Liver (tissue), 9 donors: Measurements from ENCODE around the gene CAMK2N2. TPM values are rescaled to one million over a fixed set of nuclear protein-coding genes. Genes with fewer than 3 reads are reported as not detected.

Experiments
- DNase-seq: peaks from one replicate; pipeline ENCODE4 v3.0.0-alpha.2; 2017; ENCODE audit warnings: low spot score
- H3K27ac ChIP-seq, 2 donors: one replicate each; pipeline ENCODE4 v1.7.0; 2013; ENCODE audit warnings: inconsistent platforms in 2 of 2, low read length in 2 of 2, control low read depth in 1 of 2, low read depth in 1 of 2, mild to moderate bottlenecking in 1 of 2
- H3K27me3 ChIP-seq, 4 donors: one replicate each; pipeline versions ENCODE4 v1.6.1 to v1.7.0; 2013; ENCODE audit warnings: low read length in 3 of 4, inconsistent platforms in 1 of 4, mild to moderate bottlenecking in 1 of 4, moderate library complexity in 1 of 4; ENCODE audit not compliant: control insufficient read depth in 4 of 4, insufficient read depth in 4 of 4
- H3K36me3 ChIP-seq, 4 donors: one replicate each; pipeline versions ENCODE4 v1.6.1 to v1.7.0; 2013; ENCODE audit warnings: low read length in 3 of 4, mild to moderate bottlenecking in 3 of 4, low read depth in 1 of 4, moderate library complexity in 1 of 4; ENCODE audit not compliant: control insufficient read depth in 4 of 4, insufficient read depth in 3 of 4
- H3K4me1 ChIP-seq, 4 donors: one replicate each; pipeline versions ENCODE4 v1.6.1 to v1.7.0; 2013; ENCODE audit warnings: low read length in 3 of 4, mild to moderate bottlenecking in 3 of 4, moderate library complexity in 1 of 4; ENCODE audit not compliant: control insufficient read depth in 4 of 4, insufficient read depth in 4 of 4
- H3K4me3 ChIP-seq, 3 donors: one replicate each; pipeline versions ENCODE4 v1.6.1 to v1.7.0; 2013; ENCODE audit warnings: low read length in 3 of 3, control low read depth in 1 of 3, low read depth in 1 of 3, mild to moderate bottlenecking in 1 of 3
- H3K9ac ChIP-seq, 2 donors: one replicate each; pipeline ENCODE4 v1.7.0; 2013; ENCODE audit warnings: low read length in 2 of 2, mild to moderate bottlenecking in 2 of 2, moderate library complexity in 2 of 2, control low read depth in 1 of 2, low read depth in 1 of 2
- H3K9me3 ChIP-seq, 4 donors: one replicate each; pipeline versions ENCODE4 v1.6.1 to v1.7.0; 2013; ENCODE audit warnings: low read length in 3 of 4; ENCODE audit not compliant: control insufficient read depth in 4 of 4
- ATF3 ChIP-seq: IDR thresholded peaks from 2 replicates; pipeline ENCODE4 v1.6.1; 2016; ENCODE audit warnings: antibody characterized with exemption
- CTCF ChIP-seq: fragments of 150-350 bp; IDR thresholded peaks from 2 replicates; pipeline ENCODE4 v1.5.1; 2017; ENCODE audit warnings: improper control_type of control experiment, low read depth, low read length; ENCODE audit not compliant: missing input control
- EGR1 ChIP-seq, 2 donors: IDR thresholded peaks; 2 replicates each; pipeline ENCODE4 v1.6.1; 2016 to 2018; ENCODE audit warnings: antibody characterized with exemption in 2 of 2, low read depth in 2 of 2
- GABPA ChIP-seq, 2 donors: IDR thresholded peaks in 1 of 2; conservative IDR thresholded peaks in 1 of 2; 2 replicates each; pipeline ENCODE4 v1.6.1; 2016; ENCODE audit warnings: antibody characterized with exemption in 2 of 2, mild to moderate bottlenecking in 1 of 2, moderate library complexity in 1 of 2
- HNF4G ChIP-seq: IDR thresholded peaks from 2 replicates; pipeline ENCODE4 v1.6.1; 2016; ENCODE audit warnings: antibody characterized with exemption
- JUND ChIP-seq, 2 donors: IDR thresholded peaks; 2 replicates each; pipeline ENCODE4 v1.6.1; 2016; ENCODE audit warnings: antibody characterized with exemption in 2 of 2
- NR2F2 ChIP-seq: IDR thresholded peaks from 2 replicates; pipeline ENCODE4 v1.6.1; 2016; ENCODE audit warnings: antibody characterized with exemption
- RAD21 ChIP-seq, 2 donors: IDR thresholded peaks; 2 replicates each; pipeline ENCODE4 v1.6.1; 2016; ENCODE audit warnings: antibody characterized with exemption in 2 of 2, mild to moderate bottlenecking in 2 of 2
- RXRA ChIP-seq, 2 donors: IDR thresholded peaks; 2 replicates each; pipeline ENCODE4 v1.6.1; 2017 to 2018; ENCODE audit warnings: antibody characterized with exemption in 2 of 2, mild to moderate bottlenecking in 1 of 2
- TAF1 ChIP-seq: conservative IDR thresholded peaks from 2 replicates; pipeline ENCODE4 v1.6.1; 2016; ENCODE audit warnings: antibody characterized with exemption, mild to moderate bottlenecking
- YY1 ChIP-seq: IDR thresholded peaks from 2 replicates; pipeline ENCODE4 v1.6.1; 2016; ENCODE audit warnings: antibody characterized with exemption, mild to moderate bottlenecking
- WGBS: extraction: QIAGEN DNeasy Blood & Tissue Kit; methylation state at CpG from one replicate; pipeline ENCODE4 v1.1.7; 2013; 5-methylcytosine and 5-hydroxymethylcytosine counted together
- polyA plus RNA-seq, 2 donors: library from polyadenylated mRNA; stranded (reverse) in 1 of 2; unstranded in 1 of 2; fragments of 200-250 nt in 1 of 2; fragments of >200 nt in 1 of 2; fragmentation: Nextera tagmentation in 1 of 2; extraction: Ambion mirVana in 1 of 2; gene quantifications; one replicate each; pipeline versions ENCODE4 v1.2.1 to v1.2.3, GENCODE V29; 2013 to 2015
- total RNA-seq, 2 donors: library from RNA; depleted of rRNA; stranded (reverse); fragments of >200 nt; gene quantifications; one replicate each; pipeline ENCODE4 v1.2.3, GENCODE V29; 2014
- TF ChIP-seq, protein P1 (sequence below): IDR thresholded peaks from 2 replicates; pipeline ENCODE4 v1.6.1; 2016; ENCODE audit warnings: antibody characterized with exemption, mild to moderate bottlenecking
- TF ChIP-seq, protein P2 (sequence below): IDR thresholded peaks from 2 replicates; pipeline ENCODE4 v1.6.1; 2016; ENCODE audit warnings: antibody characterized with exemption
- donor health status: healthy.
- donor health status: healthy.
- donor health status: healthy.
- donor health status: healthy.
- donor health status: healthy.

The CAMK2N2 gene
- total and polyA plus RNA-seq, 4 donors = 0.61 TPM; not detected in 3

GRCh38 chr3:184241141-184241446 is 20.3 kb downstream of the CAMK2N2 start:
- H3K27ac ChIP-seq = no peak overlapping the region
- 39% methylated on average over 17 of the region's 17 CpGs for WGBS
- no peak for DNase-seq
- H3K27me3 ChIP-seq = no peaks in the 10 kb centered on the region
- H3K4me3 ChIP-seq = no peak overlapping the region
- H3K36me3 ChIP-seq = peaks cover 5 to 32% (median 20%) of the 10 kb centered on the region in 4 donors
- peaks cover 9 to 19% (median 15%) of the 10 kb centered on the region in 4 donors for H3K4me1 ChIP-seq
- H3K9ac ChIP-seq = no peak overlapping the region
- H3K9me3 ChIP-seq = no peaks in the 10 kb centered on the region
- no peak for TF ChIP-seq CTCF
- TF ChIP-seq HNF4G = no peak
- TF ChIP-seq EGR1 (IDR thresholded peaks at IDR 0.05; ENCODE audit: low read depth in 2 of 2) = no peak
- no peak for TF ChIP-seq ATF3
- no peak for TF ChIP-seq GABPA (IDR thresholded peaks at IDR 0.05 in 1 of 2, conservative IDR thresholded peaks at IDR 0.05 in 1 of 2)
- no peak for TF ChIP-seq NR2F2
- no peak for TF ChIP-seq YY1
- TF ChIP-seq JUND (IDR thresholded peaks at IDR 0.05) = no peak
- TF ChIP-seq RXRA (IDR thresholded peaks at IDR 0.05) = no peak
- no peak for TF ChIP-seq TAF1

GRCh38 chr3:184240384-184241140 is 20.8 kb downstream of the CAMK2N2 start:
- Histone ChIP-seq H3K4me3 (no peak overlapping the region), H3K27ac (no peak overlapping the region), H3K36me3 (peaks cover 5 to 30% (median 20%) of the 10 kb centered on the region in 4 donors), H3K4me1 (peaks cover 9 to 19% (median 15%) of the 10 kb centered on the region in 4 donors), H3K9ac (no peak overlapping the region), H3K9me3 (no peaks in the 10 kb centered on the region), H3K27me3 (no peaks in the 10 kb centered on the region)
- TF ChIP-seq, protein P1, sequence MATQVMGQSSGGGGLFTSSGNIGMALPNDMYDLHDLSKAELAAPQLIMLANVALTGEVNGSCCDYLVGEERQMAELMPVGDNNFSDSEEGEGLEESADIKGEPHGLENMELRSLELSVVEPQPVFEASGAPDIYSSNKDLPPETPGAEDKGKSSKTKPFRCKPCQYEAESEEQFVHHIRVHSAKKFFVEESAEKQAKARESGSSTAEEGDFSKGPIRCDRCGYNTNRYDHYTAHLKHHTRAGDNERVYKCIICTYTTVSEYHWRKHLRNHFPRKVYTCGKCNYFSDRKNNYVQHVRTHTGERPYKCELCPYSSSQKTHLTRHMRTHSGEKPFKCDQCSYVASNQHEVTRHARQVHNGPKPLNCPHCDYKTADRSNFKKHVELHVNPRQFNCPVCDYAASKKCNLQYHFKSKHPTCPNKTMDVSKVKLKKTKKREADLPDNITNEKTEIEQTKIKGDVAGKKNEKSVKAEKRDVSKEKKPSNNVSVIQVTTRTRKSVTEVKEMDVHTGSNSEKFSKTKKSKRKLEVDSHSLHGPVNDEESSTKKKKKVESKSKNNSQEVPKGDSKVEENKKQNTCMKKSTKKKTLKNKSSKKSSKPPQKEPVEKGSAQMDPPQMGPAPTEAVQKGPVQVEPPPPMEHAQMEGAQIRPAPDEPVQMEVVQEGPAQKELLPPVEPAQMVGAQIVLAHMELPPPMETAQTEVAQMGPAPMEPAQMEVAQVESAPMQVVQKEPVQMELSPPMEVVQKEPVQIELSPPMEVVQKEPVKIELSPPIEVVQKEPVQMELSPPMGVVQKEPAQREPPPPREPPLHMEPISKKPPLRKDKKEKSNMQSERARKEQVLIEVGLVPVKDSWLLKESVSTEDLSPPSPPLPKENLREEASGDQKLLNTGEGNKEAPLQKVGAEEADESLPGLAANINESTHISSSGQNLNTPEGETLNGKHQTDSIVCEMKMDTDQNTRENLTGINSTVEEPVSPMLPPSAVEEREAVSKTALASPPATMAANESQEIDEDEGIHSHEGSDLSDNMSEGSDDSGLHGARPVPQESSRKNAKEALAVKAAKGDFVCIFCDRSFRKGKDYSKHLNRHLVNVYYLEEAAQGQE = peak; percentile 98
- TF ChIP-seq GABPA (IDR thresholded peaks at IDR 0.05 in 1 of 2, conservative IDR thresholded peaks at IDR 0.05 in 1 of 2) = no peak
- WGBS = 78% methylated on average over 4 of the region's 4 CpGs
- DNase-seq = no peak

- Histone ChIP-seq H3K4me3 (no peak overlapping the region), H3K9ac (no peak overlapping the region), H3K27ac (no peak overlapping the region), H3K36me3 (peaks cover 2 to 22% (median 13%) of the 10 kb centered on the region in 4 donors), H3K4me1 (peaks cover 9 to 19% (median 15%) of the 10 kb centered on the region in 4 donors), H3K9me3 (no peaks in the 10 kb centered on the region), H3K27me3 (no peaks in the 10 kb centered on the region)
- DNase-seq = no peak
- 85% methylated on average over 7 of the region's 7 CpGs for WGBS
- TF ChIP-seq CTCF (no peak), RAD21 (IDR thresholded peaks at IDR 0.05) (no peak), RXRA (IDR thresholded peaks at IDR 0.05) (no peak), GABPA (IDR thresholded peaks at IDR 0.05 in 1 of 2, conservative IDR thresholded peaks at IDR 0.05 in 1 of 2) (no peak), HNF4G (no peak)
- TF ChIP-seq, protein P2, sequence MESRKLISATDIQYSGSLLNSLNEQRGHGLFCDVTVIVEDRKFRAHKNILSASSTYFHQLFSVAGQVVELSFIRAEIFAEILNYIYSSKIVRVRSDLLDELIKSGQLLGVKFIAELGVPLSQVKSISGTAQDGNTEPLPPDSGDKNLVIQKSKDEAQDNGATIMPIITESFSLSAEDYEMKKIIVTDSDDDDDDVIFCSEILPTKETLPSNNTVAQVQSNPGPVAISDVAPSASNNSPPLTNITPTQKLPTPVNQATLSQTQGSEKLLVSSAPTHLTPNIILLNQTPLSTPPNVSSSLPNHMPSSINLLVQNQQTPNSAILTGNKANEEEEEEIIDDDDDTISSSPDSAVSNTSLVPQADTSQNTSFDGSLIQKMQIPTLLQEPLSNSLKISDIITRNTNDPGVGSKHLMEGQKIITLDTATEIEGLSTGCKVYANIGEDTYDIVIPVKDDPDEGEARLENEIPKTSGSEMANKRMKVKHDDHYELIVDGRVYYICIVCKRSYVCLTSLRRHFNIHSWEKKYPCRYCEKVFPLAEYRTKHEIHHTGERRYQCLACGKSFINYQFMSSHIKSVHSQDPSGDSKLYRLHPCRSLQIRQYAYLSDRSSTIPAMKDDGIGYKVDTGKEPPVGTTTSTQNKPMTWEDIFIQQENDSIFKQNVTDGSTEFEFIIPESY = no peak
Observed at GRCh38 chr3:184239708-184240107, 21.6 kb downstream of the CAMK2N2 start.
